Right forelimb (tissue), 1 donor: ENCODE data around the gene PTPRH.
"Not testable (repeated sequence)": the region's sequence is repeated elsewhere in the genome, so short reads cannot be mapped to it uniquely, and the experiment has no call there.

Experiments
- DNase-seq: peaks from one replicate; pipeline ENCODE4 v3.0.0-alpha.2; 2018

Gene PTPRH

DNA sequence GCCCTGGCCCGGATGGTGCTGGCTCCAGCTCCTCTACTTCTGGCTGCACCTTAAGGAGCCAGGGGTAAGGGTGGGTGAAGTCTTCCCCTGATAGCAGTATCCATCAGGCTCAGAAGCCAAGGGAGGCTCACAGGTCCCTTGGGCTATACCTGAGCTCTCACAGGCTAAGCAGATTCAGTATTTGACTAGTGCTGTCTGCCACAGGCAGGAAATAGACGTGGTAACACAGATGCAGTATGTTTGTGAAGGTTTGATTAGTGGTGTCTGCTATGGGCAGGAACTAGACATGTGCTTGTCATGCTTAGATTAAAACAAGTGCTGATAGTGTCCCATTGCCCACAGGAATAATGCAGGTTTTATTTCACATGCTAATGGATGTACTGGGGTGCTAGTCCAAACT is 33.2 kb downstream of the PTPRH start:
- no peak for DNase-seq

DNA sequence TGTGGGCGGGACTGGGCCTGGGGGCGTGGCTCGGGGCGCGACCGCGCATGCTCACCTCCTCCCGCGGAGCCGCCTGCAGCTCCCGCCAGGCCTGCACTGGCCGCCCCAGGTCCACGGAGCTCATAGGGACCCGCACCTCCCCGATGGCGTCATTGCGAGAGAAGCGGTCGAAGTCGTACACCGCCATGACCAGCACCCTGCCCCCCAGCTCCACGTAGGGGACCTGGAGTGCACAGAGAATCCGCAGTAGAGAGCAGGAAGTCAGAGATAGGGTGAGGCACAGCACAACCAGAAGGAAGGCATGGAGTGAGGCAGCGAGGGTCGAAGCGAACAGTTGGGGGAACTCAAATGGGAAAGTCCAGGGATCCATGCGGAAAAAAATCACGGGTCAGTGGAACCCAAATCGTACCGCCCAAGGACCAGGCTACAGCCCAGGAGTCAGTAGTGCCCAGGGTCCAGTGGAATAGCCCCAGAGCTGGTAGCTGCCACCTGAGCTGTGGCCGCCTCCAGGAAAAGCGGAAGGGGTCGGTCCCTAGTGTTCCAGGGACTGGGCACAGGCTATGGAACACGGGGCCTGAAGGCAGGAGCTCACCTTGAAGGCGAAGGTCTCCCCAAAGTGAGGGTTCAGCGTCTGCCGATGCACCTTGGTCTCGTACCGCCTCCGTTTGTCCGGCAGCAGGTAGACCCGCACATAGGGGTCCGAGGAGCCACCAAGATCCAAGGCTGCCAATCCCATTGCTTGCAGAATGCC is 34.0 kb downstream of the PTPRH start:
- DNase-seq = no peak

DNA sequence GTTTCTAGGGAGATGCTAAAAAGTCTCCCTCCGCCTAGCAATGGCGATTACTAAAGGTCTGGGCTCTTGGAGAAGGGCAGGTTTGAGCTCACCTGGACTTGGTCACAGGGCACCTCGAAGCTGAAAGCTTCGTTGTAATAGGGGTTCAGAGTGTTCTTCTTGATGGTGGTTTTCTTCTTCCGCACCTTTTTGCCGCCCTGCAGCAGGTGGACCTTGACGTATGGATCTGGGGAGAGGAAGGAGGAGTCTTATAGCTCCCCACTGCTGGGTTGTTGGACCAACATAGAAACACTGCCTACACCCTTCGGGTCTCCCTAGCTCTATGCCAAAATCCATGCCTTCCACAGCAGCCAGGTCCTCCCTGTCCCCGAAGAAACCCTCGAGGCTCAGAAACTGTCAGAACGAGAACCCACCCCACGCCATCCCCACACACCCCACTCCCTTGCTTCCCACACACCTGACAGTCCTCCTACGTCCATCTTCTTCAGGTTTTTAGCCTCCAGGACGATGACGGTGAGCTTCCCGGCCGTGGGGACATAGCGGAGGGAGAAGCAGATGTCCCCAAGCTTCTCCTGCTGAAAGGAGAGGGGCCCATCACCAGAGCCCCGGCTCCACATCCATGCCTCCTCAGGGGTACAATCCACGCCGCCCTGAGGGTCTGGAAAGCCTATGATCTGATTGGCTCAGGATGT is 34.7 kb downstream of the PTPRH start:
- no peak for DNase-seq

DNA sequence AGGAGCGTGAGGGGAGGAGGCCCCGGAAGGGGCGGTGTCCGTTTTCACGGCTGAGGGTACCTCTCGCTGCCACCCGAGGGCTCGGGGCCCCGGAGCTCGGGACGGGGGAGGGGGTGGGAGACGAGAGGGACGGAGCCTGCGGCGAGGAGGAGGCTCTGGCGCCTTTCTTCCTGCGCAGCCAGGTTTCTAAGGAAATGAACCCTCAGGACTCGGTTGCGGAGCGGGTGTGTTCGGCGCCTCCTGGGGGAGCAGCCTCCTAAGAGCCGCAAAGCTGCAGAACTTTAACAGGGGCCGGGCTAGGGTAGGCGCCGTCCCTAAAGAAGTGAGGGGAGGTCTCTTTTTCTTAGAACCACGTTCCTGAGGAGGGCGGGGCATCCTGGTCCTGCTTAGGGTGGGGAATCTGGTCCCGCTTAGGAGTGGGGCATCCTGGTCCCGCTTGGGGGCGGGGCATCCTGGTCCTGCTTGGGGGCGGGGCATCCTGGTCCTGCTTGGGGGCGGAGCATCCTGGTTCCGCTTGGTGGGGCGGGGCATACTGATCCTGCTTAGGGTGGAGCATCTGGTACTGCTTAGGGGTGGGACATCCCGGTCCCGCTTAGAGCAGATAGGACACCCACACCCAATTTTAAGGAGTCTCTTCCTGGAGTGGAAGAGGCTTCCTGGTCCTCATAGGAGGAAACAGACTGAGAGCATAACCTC is 35.4 kb downstream of the PTPRH start:
- DNase-seq = no peak

DNA sequence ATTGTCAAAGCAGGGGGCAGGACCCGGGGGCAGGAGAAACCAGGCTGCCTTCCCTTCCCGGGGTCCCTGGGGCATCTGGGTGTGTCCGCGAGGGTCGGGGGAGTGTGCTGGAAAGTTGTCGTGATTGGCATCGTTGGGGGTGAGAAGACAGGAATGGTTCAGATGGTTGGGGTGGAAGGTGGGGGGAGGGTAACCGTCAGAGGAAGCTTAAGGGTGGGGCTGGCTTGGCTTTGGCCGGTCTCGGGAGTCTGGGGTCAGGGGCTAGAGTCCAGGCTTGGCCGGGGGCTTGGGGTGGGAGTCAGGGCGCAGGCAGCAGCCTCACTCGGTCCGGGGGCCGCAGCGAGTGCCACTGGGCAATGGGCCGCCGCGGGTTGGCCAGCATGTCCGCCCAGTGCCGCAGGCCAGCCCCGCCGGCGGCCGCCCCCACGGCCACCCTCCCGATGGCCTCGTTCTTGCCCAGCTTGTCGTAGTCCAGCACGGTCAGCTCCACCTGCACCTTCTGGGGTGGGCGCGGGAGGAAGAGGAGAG is 36.1 kb downstream of the PTPRH start:
- no peak for DNase-seq

DNA sequence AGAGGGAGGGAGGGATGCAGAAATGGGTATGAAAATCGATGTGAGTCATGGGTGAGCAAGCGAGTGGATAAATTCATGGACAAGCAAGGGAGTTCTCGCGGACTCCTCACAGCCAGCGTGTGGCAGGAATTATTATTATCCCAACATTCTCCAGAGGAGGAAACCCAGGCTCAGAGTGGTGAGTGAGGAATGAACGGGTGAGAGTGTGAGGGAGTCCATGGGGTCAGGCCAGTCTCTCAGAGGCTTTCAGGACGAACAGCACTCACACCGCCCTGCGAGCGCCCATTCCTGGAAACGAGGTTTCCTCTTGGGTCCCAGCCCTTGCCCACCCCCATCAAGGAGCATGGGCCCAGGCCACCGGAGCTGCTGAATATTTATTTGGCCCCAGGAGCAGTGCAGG is 36.6 kb downstream of the PTPRH start:
- DNase-seq = no peak

DNA sequence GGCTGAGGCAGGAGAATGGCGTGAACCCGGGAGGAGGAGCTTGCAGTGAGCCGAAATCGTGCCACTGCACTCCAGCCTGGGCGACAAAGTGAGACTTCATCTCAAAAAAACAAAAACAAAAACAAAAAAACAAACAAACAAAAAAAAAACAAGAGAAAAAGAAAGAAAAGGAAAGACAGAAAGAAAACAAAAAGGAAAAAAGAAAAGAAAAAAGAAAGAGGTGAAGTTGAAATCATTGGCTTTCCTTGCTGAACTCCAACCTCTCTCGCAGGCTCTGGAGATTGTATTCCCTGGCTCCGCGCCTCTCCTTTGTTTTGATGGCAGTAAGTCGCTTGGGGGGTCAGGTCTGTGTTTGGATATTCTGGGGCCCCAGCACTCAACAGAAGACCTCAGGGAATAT is 37.0 kb downstream of the PTPRH start:
- not testable (repeated sequence) for DNase-seq

DNA sequence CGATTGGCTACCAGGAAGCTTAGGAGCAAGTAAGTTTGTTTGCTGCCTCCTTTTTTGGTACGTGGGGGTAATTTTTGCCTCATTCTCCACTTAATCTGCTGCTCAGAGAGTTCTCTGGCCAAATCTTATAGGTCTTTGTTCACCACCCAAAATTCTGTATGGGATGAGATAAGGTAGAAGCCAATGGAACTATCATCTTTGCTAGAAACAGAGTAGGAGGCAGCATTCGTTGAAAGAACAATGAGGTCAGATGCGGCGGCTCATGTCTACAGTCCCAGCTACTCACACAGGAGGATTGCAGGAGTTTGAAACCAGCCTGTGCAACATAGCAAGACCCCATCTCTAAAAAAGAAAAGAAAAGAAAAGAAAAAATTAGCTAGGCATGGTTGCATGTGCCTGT is 37.9 kb downstream of the PTPRH start:
- no peak for DNase-seq

DNA sequence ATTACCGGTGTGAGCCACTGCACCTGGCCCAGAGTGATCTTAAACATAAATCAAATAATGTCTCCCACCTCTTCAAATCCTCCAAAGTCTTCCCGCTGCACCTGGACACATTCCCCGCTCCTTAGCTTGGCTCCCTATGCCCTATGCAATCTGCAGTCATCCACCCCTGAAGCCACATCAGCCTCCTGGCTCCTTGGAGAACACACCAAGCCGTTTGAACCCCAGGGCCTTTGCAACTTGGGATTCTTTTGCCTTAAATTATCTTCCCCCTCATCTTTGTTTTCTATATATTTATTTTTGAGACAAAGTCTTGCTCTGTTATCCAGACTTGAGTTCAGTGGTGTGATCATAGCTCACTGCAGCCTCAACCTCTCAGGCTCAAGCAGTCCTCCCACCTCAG is 40.2 kb downstream of the PTPRH start:
- no peak for DNase-seq

DNA sequence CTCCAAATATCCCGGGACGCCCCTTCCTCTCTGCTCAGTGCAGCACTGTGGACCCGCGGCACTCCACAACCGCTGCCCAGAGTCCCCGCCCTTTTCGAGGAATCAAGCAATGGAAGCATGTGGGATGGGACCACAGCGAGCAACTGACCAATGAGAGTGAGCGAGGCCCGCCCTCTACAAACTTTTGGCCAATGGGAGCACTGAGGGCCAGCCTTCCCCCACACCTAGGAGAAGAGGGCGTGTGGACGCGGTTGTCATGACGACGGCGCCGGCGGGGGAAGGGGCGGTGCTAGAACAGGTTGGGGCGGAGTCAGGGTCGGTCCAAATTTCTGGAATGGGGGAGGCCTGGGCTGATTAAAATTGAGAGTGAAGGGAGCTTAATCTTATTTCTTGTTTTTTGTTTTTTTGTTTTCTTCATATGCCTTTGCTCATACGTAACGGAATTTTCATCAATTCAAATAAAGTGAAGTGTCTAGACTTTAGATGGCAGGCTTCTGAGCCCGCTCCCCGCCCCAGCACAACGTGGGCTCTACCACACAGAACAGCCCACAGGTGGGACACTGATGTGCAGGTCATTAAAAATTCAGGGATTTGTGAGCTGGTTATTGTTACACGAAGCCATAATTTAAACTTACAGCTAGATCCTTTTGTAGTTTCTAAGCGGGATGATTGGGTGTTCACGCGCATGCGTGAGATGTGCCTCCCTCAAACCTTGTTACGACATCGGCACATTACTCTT is 42.6 kb downstream of the PTPRH start, which contains the start of gene DNAAF3:
TSS of gene DNAAF3 (minus strand) at position 84 of the 739 bp plus-strand sequence. CDS start 200 bp downstream, outside the sequence.
- peak; percentile 90 for DNase-seq

DNA sequence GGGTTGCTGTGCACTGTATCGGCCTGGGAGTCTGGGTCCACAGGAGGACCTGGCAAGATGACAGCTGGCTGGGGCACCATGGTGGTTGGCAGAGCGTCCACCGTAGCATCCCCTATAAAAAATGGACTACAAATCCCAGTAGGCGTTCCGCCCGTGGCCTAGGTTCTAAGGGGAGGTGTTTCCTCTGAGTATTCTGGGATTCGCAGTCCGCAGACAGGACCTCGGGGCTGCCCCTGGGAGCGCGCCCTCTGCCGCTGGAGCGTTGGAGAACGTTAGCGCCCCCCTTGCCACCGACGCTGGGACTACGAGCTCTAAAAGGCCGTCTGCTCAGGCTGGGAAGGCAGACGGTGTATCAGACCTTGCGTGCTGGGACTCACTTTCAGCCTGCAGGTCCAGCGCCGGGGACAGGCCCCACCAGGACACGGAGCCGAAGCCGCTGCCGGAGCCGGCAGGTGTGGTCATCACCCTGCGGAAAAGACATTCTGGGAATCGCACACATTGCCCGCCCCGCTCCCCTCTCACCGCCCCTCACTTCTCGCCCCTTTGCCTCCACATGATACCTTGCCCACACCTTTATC is 43.3 kb downstream of the PTPRH start:
- peak; percentile 62 for DNase-seq

DNA sequence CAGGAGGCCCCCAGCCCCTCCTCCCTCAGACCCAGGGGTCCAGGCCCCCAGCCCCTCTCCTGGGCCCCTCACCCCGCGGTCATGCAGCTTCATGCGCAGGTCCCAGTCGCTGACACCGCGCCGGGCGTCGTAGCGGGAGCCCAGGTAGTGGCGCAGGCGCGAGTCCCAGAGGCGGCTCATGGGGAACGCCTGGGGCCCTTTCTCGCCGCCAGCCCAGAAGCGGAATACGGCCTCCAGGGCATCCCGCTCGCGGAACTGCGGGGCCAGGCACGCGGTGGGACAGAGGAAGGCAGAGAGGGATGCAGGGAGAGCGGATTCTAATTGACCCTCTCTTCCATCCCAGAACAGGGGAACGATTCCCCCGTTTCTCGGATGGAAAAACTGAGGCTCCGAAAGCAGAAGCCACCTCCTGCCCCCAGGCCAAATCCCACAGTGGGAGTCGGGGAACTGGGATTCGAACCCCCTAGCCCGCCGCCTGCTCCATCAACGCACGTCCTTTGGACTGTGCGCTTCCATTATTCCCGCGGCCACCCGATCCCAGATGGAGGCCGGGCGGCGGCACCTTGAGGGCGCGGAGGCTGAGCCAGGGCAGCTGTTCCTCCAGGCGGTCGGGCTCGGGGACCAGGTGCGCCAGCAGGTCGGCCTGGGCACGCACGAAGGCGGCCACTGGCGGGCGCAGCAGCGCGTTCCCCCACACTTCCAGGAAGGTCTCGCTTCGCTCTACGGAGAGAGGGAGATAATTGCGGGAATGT is 47.6 kb downstream of the PTPRH start:
- no peak for DNase-seq

DNA sequence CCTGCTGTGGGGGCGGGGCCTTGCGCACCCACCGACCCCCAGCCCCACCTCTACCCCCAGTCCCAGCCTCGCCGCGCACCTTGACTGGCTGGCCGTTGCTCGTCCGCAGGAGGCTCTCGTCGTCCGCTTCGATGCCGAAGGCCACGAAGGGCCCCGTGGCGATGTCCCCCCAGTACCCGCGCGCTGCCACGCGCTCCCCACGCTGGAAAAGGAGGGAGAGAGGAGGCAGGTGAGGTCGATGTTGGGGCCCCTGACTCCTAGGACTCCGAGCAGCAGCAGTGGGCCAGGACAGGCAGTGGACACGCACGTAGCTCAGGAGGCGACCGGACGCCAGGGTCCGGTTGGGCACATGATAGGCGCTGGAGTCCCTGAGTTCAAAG is 48.3 kb downstream of the PTPRH start:
- no peak for DNase-seq

DNA sequence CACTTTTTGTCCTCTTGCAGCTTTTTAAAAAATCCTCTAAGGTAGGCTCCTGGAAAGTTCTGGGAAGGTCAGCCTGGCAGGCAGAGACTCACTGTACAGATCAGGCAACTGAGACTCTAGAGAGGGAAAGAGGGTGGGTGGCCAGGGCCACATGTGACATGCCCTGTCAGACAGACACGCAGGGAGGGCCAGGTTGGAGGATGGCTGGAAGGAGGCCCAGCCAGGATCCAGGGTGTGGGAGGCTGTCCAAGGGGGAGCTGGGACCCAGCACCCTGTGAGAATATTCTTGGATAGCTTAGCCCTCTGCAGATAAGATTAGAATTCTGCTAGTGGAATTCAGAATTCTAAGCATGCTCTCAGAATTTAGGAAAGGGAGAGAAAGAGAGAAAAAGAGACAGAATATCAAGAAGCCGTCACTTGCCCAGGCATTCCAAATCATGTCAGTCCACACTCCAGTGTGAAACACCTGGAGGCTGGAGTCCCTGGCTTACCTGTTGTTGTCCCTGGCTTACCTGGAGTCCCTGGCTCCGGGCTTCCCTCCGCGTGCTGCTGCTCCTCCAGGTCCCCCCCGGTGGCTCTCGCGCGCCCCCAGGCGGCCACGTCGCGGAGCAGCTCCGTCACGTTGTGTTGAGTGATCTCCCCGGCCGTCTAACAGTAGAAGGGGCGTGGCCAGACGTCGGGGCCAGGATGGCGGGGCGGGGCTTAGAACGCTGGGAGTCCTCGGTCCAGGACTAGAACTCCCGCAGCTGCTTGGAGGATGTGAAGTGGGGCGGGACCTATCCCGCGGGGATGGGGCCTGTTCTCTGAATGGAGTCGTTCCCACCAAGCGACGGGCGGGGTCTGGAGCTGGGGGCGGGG is 48.9 kb downstream of the PTPRH start:
- DNase-seq = peak; percentile 77

DNA sequence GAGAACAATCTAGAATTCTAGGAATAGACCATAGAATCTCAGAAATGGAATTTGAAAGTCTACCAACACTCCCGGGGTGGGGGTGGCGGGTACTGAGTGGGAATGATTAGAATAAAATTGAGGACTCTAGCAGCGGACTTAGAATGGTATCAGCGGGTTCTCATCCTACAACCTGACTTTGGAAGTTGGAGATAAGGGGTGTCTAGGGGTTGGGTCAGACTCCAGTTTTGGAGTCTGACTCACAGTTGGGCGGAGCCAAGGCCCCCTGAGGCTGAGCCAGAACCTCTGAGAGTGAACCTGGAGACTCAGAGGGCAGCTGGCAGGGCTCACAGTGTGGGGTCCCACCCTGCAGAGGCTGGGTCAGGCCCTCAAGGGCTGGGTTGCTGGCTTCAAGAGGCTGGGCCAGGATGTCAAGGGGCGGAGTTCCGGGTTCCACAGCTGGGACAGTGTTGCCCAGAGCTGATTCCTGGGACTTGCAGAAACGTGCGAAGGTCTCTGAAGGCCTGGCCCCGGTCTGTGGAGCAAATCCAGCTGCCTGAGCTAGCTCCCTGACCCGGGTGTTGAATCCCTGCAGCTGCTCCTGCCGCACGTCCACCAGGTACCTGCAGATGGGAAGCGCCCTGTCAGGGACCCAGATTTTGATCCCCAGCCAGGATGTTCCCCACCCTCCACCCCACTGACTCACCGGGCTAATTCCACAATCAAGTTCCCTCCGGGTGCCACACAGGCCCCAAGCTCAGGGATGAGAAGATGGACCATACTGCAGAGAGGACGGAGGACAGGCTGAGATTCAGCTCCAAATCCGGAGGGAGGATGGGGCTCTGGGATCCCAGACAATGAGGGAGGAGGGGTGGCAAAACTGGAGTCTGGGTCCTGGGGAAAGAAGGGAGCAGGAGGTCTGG is 50.2 kb downstream of the PTPRH start:
- no peak for DNase-seq

DNA sequence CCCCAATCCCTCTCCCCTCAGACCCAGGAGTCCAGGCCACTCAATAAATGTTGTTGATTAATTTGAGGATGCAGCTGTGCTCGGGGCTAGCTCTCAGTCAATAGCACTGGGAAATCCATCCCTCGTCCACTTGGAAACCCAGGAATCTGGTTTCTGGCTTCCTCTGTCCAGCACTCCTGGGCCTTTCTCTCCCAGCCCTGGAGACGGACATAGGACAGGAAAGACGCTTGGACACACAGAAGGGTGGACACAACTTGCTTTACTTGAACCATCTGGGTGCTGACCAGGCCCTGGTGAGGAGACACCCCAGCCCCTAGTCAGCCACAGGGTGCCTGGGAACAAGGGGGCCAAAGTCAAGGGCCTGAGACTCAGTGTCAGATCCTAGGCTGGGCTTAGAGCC is 50.9 kb downstream of the PTPRH start:
- no peak for DNase-seq

DNA sequence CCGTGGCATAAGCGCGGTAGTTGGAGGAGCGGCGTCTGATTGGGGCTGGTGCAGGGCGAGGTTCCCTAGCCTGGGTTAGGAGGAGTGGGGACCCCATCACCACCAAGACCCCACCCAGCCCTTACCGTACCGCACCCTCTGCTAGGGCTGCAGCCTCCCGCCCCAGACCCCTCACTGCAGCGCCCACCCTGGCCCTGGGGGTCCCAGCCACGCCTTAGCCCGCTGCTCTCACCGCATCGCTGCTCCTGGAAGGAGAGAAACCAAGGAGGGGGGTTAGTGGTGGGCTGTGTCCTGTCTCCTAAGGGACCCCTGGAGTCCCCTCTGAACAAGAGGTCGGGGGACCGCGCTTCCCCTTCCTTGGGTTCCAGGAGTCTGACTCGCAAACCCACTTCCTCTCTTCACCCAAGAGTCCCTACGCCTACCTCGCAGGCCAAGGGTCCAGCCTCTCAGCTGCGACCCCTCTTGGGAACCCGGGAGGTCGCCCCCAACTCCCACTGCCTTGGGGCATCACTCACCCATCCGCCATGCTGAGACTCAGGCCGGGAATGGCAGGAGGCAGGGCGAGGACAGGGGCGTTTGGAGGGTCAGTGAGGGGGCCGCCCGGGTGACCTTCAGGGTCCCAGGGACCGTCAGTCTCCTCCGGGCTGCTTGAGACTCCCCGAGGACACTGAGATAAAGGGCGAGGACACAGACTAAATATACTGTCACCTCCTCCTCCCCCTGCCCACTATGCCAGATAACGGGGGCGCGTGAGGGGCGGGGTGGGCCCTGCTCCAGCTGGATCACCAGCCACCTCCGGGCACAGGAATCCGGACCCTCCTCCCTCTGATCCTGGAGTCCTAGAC is 52.0 kb downstream of the PTPRH start, which contains the start of gene TNNI3:
TSS of gene TNNI3 (minus strand) at position 669 of the 845 bp plus-strand sequence. CDS start at position 526, 143 bp downstream.
- no peak for DNase-seq
